ENCODE measurements around the gene KIAA1328. TPM values are rescaled to one million over a fixed set of nuclear protein-coding genes. Genes with fewer than 3 reads are reported as not detected.

KIAA1328 gene
- total and polyA plus RNA-seq, 9 of the 15 experiments (the other 6 are each of a cell fraction or from before 2014, with no cell fraction given): 4.0 to 8.6 (median 7.4) TPM

GRCh38 chr18:37249171-37249886 is 420.4 kb downstream of the KIAA1328 start (continued):
- TF ChIP-seq CHD7 (IDR thresholded peaks at IDR 0.05; ENCODE audit: low read depth, low read length) (no peak), EGR1 (conservative IDR thresholded peaks at IDR 0.05) (no peak), ZFPM2 (CRISPR knock-in tag; IDR thresholded peaks at IDR 0.05) (no peak), MYBL2 (IDR thresholded peaks at IDR 0.05; ENCODE audit: low read depth) (no peak), MYBL2 (CRISPR knock-in tag; IDR thresholded peaks at IDR 0.05; ENCODE audit: borderline replicate concordance) (no peak), TCF7 (IDR thresholded peaks at IDR 0.05; ENCODE audit: borderline replicate concordance) (no peak), MCM5 (IDR thresholded peaks at IDR 0.05; ENCODE audit: low read depth) (no peak), POLR2AphosphoS5 (IDR thresholded peaks at IDR 0.05; ENCODE audit: control insufficient read depth, insufficient read depth, low read depth, low read length) (no peak)
- TF ChIP-seq, protein P1, sequence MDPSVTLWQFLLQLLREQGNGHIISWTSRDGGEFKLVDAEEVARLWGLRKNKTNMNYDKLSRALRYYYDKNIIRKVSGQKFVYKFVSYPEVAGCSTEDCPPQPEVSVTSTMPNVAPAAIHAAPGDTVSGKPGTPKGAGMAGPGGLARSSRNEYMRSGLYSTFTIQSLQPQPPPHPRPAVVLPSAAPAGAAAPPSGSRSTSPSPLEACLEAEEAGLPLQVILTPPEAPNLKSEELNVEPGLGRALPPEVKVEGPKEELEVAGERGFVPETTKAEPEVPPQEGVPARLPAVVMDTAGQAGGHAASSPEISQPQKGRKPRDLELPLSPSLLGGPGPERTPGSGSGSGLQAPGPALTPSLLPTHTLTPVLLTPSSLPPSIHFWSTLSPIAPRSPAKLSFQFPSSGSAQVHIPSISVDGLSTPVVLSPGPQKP (CRISPR knock-in tag; IDR thresholded peaks at IDR 0.05): no peak
- TF ChIP-seq, protein P2, sequence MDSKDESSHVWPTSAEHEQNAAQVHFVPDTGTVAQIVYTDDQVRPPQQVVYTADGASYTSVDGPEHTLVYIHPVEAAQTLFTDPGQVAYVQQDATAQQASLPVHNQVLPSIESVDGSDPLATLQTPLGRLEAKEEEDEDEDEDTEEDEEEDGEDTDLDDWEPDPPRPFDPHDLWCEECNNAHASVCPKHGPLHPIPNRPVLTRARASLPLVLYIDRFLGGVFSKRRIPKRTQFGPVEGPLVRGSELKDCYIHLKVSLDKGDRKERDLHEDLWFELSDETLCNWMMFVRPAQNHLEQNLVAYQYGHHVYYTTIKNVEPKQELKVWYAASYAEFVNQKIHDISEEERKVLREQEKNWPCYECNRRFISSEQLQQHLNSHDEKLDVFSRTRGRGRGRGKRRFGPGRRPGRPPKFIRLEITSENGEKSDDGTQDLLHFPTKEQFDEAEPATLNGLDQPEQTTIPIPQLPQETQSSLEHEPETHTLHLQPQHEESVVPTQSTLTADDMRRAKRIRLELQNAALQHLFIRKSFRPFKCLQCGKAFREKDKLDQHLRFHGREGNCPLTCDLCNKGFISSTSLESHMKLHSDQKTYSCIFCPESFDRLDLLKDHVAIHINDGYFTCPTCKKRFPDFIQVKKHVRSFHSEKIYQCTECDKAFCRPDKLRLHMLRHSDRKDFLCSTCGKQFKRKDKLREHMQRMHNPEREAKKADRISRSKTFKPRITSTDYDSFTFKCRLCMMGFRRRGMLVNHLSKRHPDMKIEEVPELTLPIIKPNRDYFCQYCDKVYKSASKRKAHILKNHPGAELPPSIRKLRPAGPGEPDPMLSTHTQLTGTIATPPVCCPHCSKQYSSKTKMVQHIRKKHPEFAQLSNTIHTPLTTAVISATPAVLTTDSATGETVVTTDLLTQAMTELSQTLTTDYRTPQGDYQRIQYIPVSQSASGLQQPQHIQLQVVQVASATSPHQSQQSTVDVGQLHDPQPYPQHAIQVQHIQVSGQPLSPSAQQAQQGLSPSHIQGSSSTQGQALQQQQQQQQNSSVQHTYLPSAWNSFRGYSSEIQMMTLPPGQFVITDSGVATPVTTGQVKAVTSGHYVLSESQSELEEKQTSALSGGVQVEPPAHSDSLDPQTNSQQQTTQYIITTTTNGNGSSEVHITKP (IDR thresholded peaks at IDR 0.05; ENCODE audit: partially characterized antibody): no peak

Data from K562 (cell line).